Measurements from ENCODE around the gene SLC4A8.
"Not testable (repeated sequence)": the region's sequence is repeated elsewhere in the genome, so short reads cannot be mapped to it uniquely, and the experiment has no call there.

SLC4A8 gene

GRCh38 chr12:51508285-51508684 is 83.7 kb downstream of the SLC4A8 start:
- H3K36me3 ChIP-seq (ENCODE audit: insufficient read depth, low read length), result no peaks in the 10 kb centered on the region
- H3K4me1 ChIP-seq (ENCODE audit: control insufficient read depth, insufficient read depth, low read length, unreplicated experiment), result no peaks in the 10 kb centered on the region
- H3K27ac ChIP-seq (ENCODE audit: low read depth, low read length), result no peak overlapping the region
- peaks cover 60% of the 10 kb centered on the region for H3K27me3 ChIP-seq (ENCODE audit: insufficient read depth, low read length)
- no peaks in the 10 kb centered on the region for H3K79me2 ChIP-seq (ENCODE audit: control insufficient read depth, insufficient read depth, low read length, unreplicated experiment)
- H2AFZ ChIP-seq (ENCODE audit: low read length, unreplicated experiment), result no peak overlapping the region
- H3K4me3 ChIP-seq (ENCODE audit: low read depth, low read length), result no peak overlapping the region

- H3K79me2 ChIP-seq (ENCODE audit: control insufficient read depth, insufficient read depth, low read length, unreplicated experiment), result no peaks in the 10 kb centered on the region
- H3K27ac ChIP-seq (ENCODE audit: low read depth, low read length), result no peak overlapping the region
- no peak overlapping the region for H2AFZ ChIP-seq (ENCODE audit: low read length, unreplicated experiment)
Observed at GRCh38 chr12:51511546-51512260, 87.1 kb downstream of the SLC4A8 start.

GRCh38 chr12:51512438-51512837 is 87.8 kb downstream of the SLC4A8 start:
- Histone ChIP-seq H3K4me1 (ENCODE audit: control insufficient read depth, insufficient read depth, low read length, unreplicated experiment) (no peaks in the 10 kb centered on the region), H2AFZ (ENCODE audit: low read length, unreplicated experiment) (no peak overlapping the region), H3K4me3 (ENCODE audit: low read depth, low read length) (no peak overlapping the region), H3K27me3 (ENCODE audit: insufficient read depth, low read length) (peaks cover 66% of the 10 kb centered on the region), H3K79me2 (ENCODE audit: control insufficient read depth, insufficient read depth, low read length, unreplicated experiment) (no peaks in the 10 kb centered on the region), H3K27ac (ENCODE audit: low read depth, low read length) (no peak overlapping the region), H3K36me3 (ENCODE audit: insufficient read depth, low read length) (no peaks in the 10 kb centered on the region)

More at GRCh38 chr12:51511546-51512260, 87.1 kb downstream of the SLC4A8 start:
- H3K36me3 ChIP-seq (ENCODE audit: insufficient read depth, low read length), result no peaks in the 10 kb centered on the region
- H3K4me1 ChIP-seq (ENCODE audit: control insufficient read depth, insufficient read depth, low read length, unreplicated experiment), result no peaks in the 10 kb centered on the region
- no peak overlapping the region for H3K4me3 ChIP-seq (ENCODE audit: low read depth, low read length)
- H3K27me3 ChIP-seq (ENCODE audit: insufficient read depth, low read length), result peaks cover 67% of the 10 kb centered on the region

DNA sequence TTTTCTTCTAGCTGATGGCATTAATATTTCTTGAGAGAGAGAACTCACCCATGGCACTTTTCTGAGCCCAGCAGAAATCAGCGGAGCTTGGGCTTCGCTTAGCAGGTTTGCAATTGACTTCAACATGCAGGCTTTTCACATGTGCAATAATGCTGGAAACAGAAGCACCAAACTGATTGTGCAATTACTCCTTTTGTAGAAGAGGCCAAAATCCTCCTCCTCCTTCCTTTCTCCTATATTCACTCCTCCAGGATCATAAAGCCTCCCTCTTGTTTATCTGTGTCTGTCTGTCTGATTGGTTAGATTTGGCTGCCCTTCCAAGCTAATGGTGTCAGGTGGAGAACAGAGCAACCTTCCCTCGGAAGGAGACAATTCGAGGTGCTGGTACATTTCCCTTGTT is 90.4 kb downstream of the SLC4A8 start:
- not testable (repeated sequence) for H3K4me1 ChIP-seq (ENCODE audit: control insufficient read depth, insufficient read depth, low read length, unreplicated experiment); H3K36me3 ChIP-seq (ENCODE audit: insufficient read depth, low read length); H3K4me3 ChIP-seq (ENCODE audit: low read depth, low read length); H2AFZ ChIP-seq (ENCODE audit: low read length, unreplicated experiment); H3K27ac ChIP-seq (ENCODE audit: low read depth, low read length); H3K79me2 ChIP-seq (ENCODE audit: control insufficient read depth, insufficient read depth, low read length, unreplicated experiment)
- H3K27me3 ChIP-seq (ENCODE audit: insufficient read depth, low read length), result peaks cover 44% of the 10 kb centered on the region

DNA sequence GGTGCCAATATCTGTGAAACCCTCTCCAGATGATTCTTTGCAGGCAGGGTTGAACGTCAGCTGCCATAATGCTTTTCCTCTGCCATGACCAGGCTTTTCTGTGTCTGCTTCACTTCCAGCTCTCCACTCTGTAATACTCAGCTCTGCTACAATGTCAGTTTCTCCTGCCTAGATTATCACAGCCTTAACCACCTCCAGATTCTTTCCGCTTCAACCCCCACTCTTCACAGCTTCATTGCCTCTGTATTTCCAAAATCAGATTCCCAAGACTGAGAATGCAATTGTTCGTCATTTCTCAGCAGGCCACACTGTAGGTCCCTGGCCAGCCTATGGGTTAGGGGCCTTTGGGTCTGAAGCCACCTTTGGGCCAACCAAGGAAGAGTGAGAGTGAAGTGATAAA is 92.7 kb downstream of the SLC4A8 start:
- no peaks in the 10 kb centered on the region for H3K36me3 ChIP-seq (ENCODE audit: insufficient read depth, low read length)
- H3K79me2 ChIP-seq (ENCODE audit: control insufficient read depth, insufficient read depth, low read length, unreplicated experiment), result no peaks in the 10 kb centered on the region
- no peak overlapping the region for H3K27ac ChIP-seq (ENCODE audit: low read depth, low read length)
- H3K4me3 ChIP-seq (ENCODE audit: low read depth, low read length), result no peak overlapping the region
- H3K27me3 ChIP-seq (ENCODE audit: insufficient read depth, low read length), result peaks cover 39% of the 10 kb centered on the region
- H3K4me1 ChIP-seq (ENCODE audit: control insufficient read depth, insufficient read depth, low read length, unreplicated experiment), result peaks cover 4% of the 10 kb centered on the region
- no peak overlapping the region for H2AFZ ChIP-seq (ENCODE audit: low read length, unreplicated experiment)

- Histone ChIP-seq H3K36me3 (ENCODE audit: insufficient read depth, low read length) (no peaks in the 10 kb centered on the region), H3K27ac (ENCODE audit: low read depth, low read length) (no peak overlapping the region), H3K4me3 (ENCODE audit: low read depth, low read length) (no peak overlapping the region), H2AFZ (ENCODE audit: low read length, unreplicated experiment) (no peak overlapping the region), H3K79me2 (ENCODE audit: control insufficient read depth, insufficient read depth, low read length, unreplicated experiment) (no peaks in the 10 kb centered on the region), H3K27me3 (ENCODE audit: insufficient read depth, low read length) (peaks cover 35% of the 10 kb centered on the region), H3K4me1 (ENCODE audit: control insufficient read depth, insufficient read depth, low read length, unreplicated experiment) (peaks cover 4% of the 10 kb centered on the region)
Observed at GRCh38 chr12:51517800-51518199, 93.2 kb downstream of the SLC4A8 start.

GRCh38 chr12:51519755-51520154 is 95.1 kb downstream of the SLC4A8 start:
- no peak overlapping the region for H3K27ac ChIP-seq (ENCODE audit: low read depth, low read length)
- no peak overlapping the region for H2AFZ ChIP-seq (ENCODE audit: low read length, unreplicated experiment)
- peaks cover 4% of the 10 kb centered on the region for H3K4me1 ChIP-seq (ENCODE audit: control insufficient read depth, insufficient read depth, low read length, unreplicated experiment)
- no peaks in the 10 kb centered on the region for H3K36me3 ChIP-seq (ENCODE audit: insufficient read depth, low read length)
- no peak overlapping the region for H3K4me3 ChIP-seq (ENCODE audit: low read depth, low read length)
- no peaks in the 10 kb centered on the region for H3K79me2 ChIP-seq (ENCODE audit: control insufficient read depth, insufficient read depth, low read length, unreplicated experiment)
- peaks cover 19% of the 10 kb centered on the region for H3K27me3 ChIP-seq (ENCODE audit: insufficient read depth, low read length)

GRCh38 chr12:51520576-51521325 is 96.1 kb downstream of the SLC4A8 start:
- H3K27me3 ChIP-seq (ENCODE audit: insufficient read depth, low read length), result peaks cover 10% of the 10 kb centered on the region
- H3K36me3 ChIP-seq (ENCODE audit: insufficient read depth, low read length), result no peaks in the 10 kb centered on the region
- H3K4me1 ChIP-seq (ENCODE audit: control insufficient read depth, insufficient read depth, low read length, unreplicated experiment), result peaks cover 4% of the 10 kb centered on the region
- H2AFZ ChIP-seq (ENCODE audit: low read length, unreplicated experiment), result no peak overlapping the region
- H3K79me2 ChIP-seq (ENCODE audit: control insufficient read depth, insufficient read depth, low read length, unreplicated experiment), result no peaks in the 10 kb centered on the region
- H3K27ac ChIP-seq (ENCODE audit: low read depth, low read length), result no peak overlapping the region
- H3K4me3 ChIP-seq (ENCODE audit: low read depth, low read length), result no peak overlapping the region

DNA sequence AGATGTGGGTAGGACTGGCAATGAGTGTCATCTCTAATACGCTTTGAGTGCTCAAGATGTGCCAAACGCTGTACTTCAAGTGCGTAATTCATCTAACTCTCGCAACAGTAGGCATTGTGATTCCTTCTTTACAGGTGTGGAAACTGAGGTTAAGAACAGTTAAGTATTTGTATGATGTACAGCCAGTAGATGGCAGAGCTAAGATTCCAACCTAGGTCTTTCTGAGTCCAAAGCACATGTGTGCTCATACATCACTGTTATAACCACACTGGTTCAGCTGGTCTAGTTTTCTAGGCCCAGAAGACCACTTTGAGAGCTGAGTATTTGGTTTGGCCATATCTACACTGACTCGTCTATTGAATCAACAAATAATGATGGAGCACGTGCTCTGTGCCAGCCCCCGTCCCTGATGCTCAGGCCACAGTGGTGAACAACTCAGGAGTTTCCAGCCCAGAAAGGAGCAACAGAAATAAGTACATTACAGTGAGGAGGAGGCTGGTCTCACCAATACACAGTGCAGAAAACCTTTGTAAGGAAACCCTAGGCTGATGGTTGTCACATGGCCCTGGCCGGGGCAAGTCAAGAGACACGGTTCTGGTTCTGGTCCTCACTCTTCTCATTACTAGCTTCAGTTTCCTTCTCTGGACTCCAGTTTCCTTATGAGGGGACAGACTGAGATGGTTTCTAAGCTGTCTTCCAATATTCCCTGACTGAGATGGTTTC is 97.1 kb downstream of the SLC4A8 start:
- Histone ChIP-seq H3K27me3 (ENCODE audit: insufficient read depth, low read length) (0 out of 2 replicates have a peak, but pooled peaks cover 3% of the 10 kb centered on the region), H2AFZ (ENCODE audit: low read length, unreplicated experiment) (no peak overlapping the region), H3K4me3 (ENCODE audit: low read depth, low read length) (no peak overlapping the region), H3K4me1 (ENCODE audit: control insufficient read depth, insufficient read depth, low read length, unreplicated experiment) (peaks cover 4% of the 10 kb centered on the region), H3K36me3 (ENCODE audit: insufficient read depth, low read length) (no peaks in the 10 kb centered on the region), H3K27ac (ENCODE audit: low read depth, low read length) (no peak overlapping the region), H3K79me2 (ENCODE audit: control insufficient read depth, insufficient read depth, low read length, unreplicated experiment) (no peaks in the 10 kb centered on the region)

- H3K4me1 ChIP-seq (ENCODE audit: control insufficient read depth, insufficient read depth, low read length, unreplicated experiment), result peaks cover 4% of the 10 kb centered on the region
- no peak overlapping the region for H2AFZ ChIP-seq (ENCODE audit: low read length, unreplicated experiment)
- H3K27ac ChIP-seq (ENCODE audit: low read depth, low read length), result no peak overlapping the region
- no peaks in the 10 kb centered on the region for H3K79me2 ChIP-seq (ENCODE audit: control insufficient read depth, insufficient read depth, low read length, unreplicated experiment)
- 0 out of 2 replicates have a peak, but pooled peaks cover 3% of the 10 kb centered on the region for H3K27me3 ChIP-seq (ENCODE audit: insufficient read depth, low read length)
- no peaks in the 10 kb centered on the region for H3K36me3 ChIP-seq (ENCODE audit: insufficient read depth, low read length)
- no peak overlapping the region for H3K4me3 ChIP-seq (ENCODE audit: low read depth, low read length)
Observed at GRCh38 chr12:51522696-51523095, 98.1 kb downstream of the SLC4A8 start.

All from ACC112 (cell line).